CD14-positive monocyte (primary cell): ENCODE data around the gene PDZD7. TPM values are rescaled to one million over a fixed set of nuclear protein-coding genes. Genes with fewer than 3 reads are reported as not detected.

Source experiments
- DNase-seq, 3 donors: peaks; one replicate each; pipeline ENCODE4 v3.0.0-alpha.2; 2011 to 2022
- H2AFZ ChIP-seq: 2 replicates; pipeline ENCODE4 v1.6.0; 2012; ENCODE audit warnings: mild to moderate bottlenecking, low read depth, low read length, inconsistent platforms; ENCODE audit not compliant: insufficient read depth, poor library complexity, severe bottlenecking
- H3K27ac ChIP-seq, 2 donors: 1 replicate in 1 of 2; 2 replicates in 1 of 2; pipeline ENCODE4 v1.5.1; 2012 to 2013; ENCODE audit warnings: low read length in 2 of 2, control low read depth in 1 of 2, inconsistent platforms in 1 of 2, low read depth in 1 of 2, mild to moderate bottlenecking in 1 of 2
- H3K27me3 ChIP-seq, 2 donors: one replicate each; pipeline versions ENCODE4 v1.6.0 to v1.6.1; 2011 to 2013; ENCODE audit warnings: low read length in 2 of 2; ENCODE audit not compliant: control insufficient read depth in 2 of 2, insufficient read depth in 2 of 2
- H3K36me3 ChIP-seq, 2 donors: replicated peaks in 1 of 2; 1 replicate in 1 of 2; 2 replicates in 1 of 2; pipeline versions ENCODE4 v1.5.1 to v1.6.1; 2012 to 2013; ENCODE audit warnings: low read length in 2 of 2, control low read depth in 1 of 2, inconsistent platforms in 1 of 2, mild to moderate bottlenecking in 1 of 2; ENCODE audit not compliant: insufficient read depth in 2 of 2, control insufficient read depth in 1 of 2
- H3K4me1 ChIP-seq, 2 donors: 1 replicate in 1 of 2; 2 replicates in 1 of 2; pipeline versions ENCODE4 v1.5.1 to v1.6.1; 2012 to 2013; ENCODE audit warnings: low read length in 2 of 2, control low read depth in 1 of 2, inconsistent platforms in 1 of 2, mild to moderate bottlenecking in 1 of 2, moderate library complexity in 1 of 2; ENCODE audit not compliant: insufficient read depth in 2 of 2, control insufficient read depth in 1 of 2
- H3K4me2 ChIP-seq: replicated peaks from 2 replicates; pipeline ENCODE3; 2012; ENCODE audit warnings: low read length, moderate library complexity, mild to moderate bottlenecking; ENCODE audit not compliant: poor library complexity, severe bottlenecking; ENCODE audit errors: extremely low read depth
- H3K4me3 ChIP-seq, 3 experiments: fragments of 200-600 bp in 1 of 3; sonication (generic) in 1 of 3; replicated peaks in 1 of 3; 1 replicate in 2 of 3; 2 replicates in 1 of 3; pipeline ENCODE4 v1.5.1; 2011 to 2013; ENCODE audit warnings: low read length in 3 of 3, mild to moderate bottlenecking in 3 of 3, control low read depth in 2 of 3, low read depth in 2 of 3, inconsistent platforms in 1 of 3, moderate library complexity in 1 of 3
- H3K79me2 ChIP-seq: 2 replicates; pipeline ENCODE4 v1.6.0; 2012; ENCODE audit warnings: mild to moderate bottlenecking, control low read depth, inconsistent platforms, low read length, moderate library complexity; ENCODE audit not compliant: insufficient read depth
- H3K9ac ChIP-seq: 2 replicates; pipeline ENCODE4 v1.6.0; 2017; ENCODE audit warnings: low read length, mild to moderate bottlenecking; ENCODE audit not compliant: insufficient read depth, poor library complexity, severe bottlenecking
- H3K9me3 ChIP-seq, 2 donors: replicated peaks in 1 of 2; 1 replicate in 1 of 2; 2 replicates in 1 of 2; pipeline versions ENCODE4 v1.5.1 to v1.6.1; 2012 to 2013; ENCODE audit warnings: low read length in 2 of 2, control low read depth in 1 of 2; ENCODE audit not compliant: control insufficient read depth in 1 of 2, insufficient read depth in 1 of 2
- H4K20me1 ChIP-seq: 2 replicates; pipeline ENCODE4 v1.6.0; 2012; ENCODE audit warnings: mild to moderate bottlenecking, low read length, control low read depth, moderate library complexity; ENCODE audit not compliant: insufficient read depth
- H3K27ac Mint-ChIP-seq, 7 donors: one replicate each; pipeline ENCODE4 v1.8.0; 2020; ENCODE audit warnings: mild to moderate bottlenecking in 7 of 7, mixed read lengths in 7 of 7, moderate library complexity in 6 of 7, inconsistent platforms in 2 of 7
- H3K27me3 Mint-ChIP-seq, 3 donors: one replicate each; pipeline ENCODE4 v1.8.0; 2021 to 2022; ENCODE audit warnings: low read depth in 3 of 3, mild to moderate bottlenecking in 3 of 3, mixed read lengths in 3 of 3, moderate library complexity in 3 of 3, inconsistent platforms in 1 of 3
- H3K36me3 Mint-ChIP-seq, 2 donors: one replicate each; pipeline ENCODE4 v1.8.0; 2020; ENCODE audit warnings: mixed read lengths in 2 of 2, inconsistent platforms in 1 of 2, mild to moderate bottlenecking in 1 of 2
- H3K4me1 Mint-ChIP-seq: one replicate; pipeline ENCODE4 v1.8.0; 2020; ENCODE audit warnings: mild to moderate bottlenecking, mixed read lengths
- H3K4me3 Mint-ChIP-seq, 2 donors: one replicate each; pipeline ENCODE4 v1.8.0; 2020; ENCODE audit warnings: mild to moderate bottlenecking in 2 of 2, mixed read lengths in 2 of 2, moderate library complexity in 1 of 2
- H3K9me3 Mint-ChIP-seq, 7 donors: one replicate each; pipeline ENCODE4 v1.8.0; 2020 to 2022; ENCODE audit warnings: mixed read lengths in 7 of 7, mild to moderate bottlenecking in 6 of 7, moderate library complexity in 6 of 7, inconsistent platforms in 2 of 7
- WGBS: methylation state at CpG from one replicate; pipeline ENCODE4 v1.1.5; 2013; ENCODE audit warnings: missing lambda C conversion rate; ENCODE audit not compliant: insufficient coverage; 5-methylcytosine and 5-hydroxymethylcytosine counted together
- intact Hi-C, 2 donors: fragments of 100-400 bp; cut with micrococcal nuclease; formaldehyde crosslinking; loops; one replicate each; pipeline versions ENCODE4 v1.15.0 to v1.15.1; 2023
- polyA plus RNA-seq, 3 donors: library from polyadenylated mRNA; depleted of rRNA in 1 of 3; unstranded in 2 of 3; stranded (reverse) in 1 of 3; fragments of 300-500 nt in 2 of 3; fragments of >200 nt in 1 of 3; fragmentation: Illumina TruSeq in 2 of 3; gene quantifications; 1 replicate in 2 of 3; 2 replicates in 1 of 3; pipeline ENCODE4 v1.2.3, GENCODE V29; 2012 to 2021
- TF ChIP-seq, protein P1 (sequence below): fragments of 200-600 bp; IDR thresholded peaks from one replicate; pipeline ENCODE4 v1.8.0; 2022; ENCODE audit warnings: antibody characterized with exemption, mild to moderate bottlenecking

Gene PDZD7
- polyA plus RNA-seq, 3 donors: 0.73 TPM; not detected in 2

GRCh38 chr10:101018600-101019439, 12.1 kb downstream of the PDZD7 start:
- peak overlapping the region; percentile 68 for H3K4me2 ChIP-seq
- H3K4me3 Mint-ChIP-seq: peak overlapping the region; percentile 65 to 80
- peaks cover 0 to 3% (median 0%) of the 10 kb centered on the region in 7 donors for H3K9me3 Mint-ChIP-seq
- peaks cover 18 to 26% of the 10 kb centered on the region in 2 donors for H3K4me1 ChIP-seq
- peak overlapping the region; percentile 35 for H3K9ac ChIP-seq
- peak overlapping the region in 6 of 7 donors; percentile 44 to 86 (median 77) for H3K27ac Mint-ChIP-seq
- no peaks in the 10 kb centered on the region for H4K20me1 ChIP-seq
- DNase-seq: peak; percentile 68 to 78 (median 74)
- no peaks in the 10 kb centered on the region for H3K36me3 Mint-ChIP-seq
- no peaks in the 10 kb centered on the region for H3K9me3 ChIP-seq
- peak overlapping the region; percentile 0 to 38 for H3K27ac ChIP-seq
- H3K27me3 Mint-ChIP-seq: peaks cover 18 to 28% (median 24%) of the 10 kb centered on the region in 3 donors
- H3K36me3 ChIP-seq: no peaks in the 10 kb centered on the region
- peaks cover 33% of the 10 kb centered on the region for H3K4me1 Mint-ChIP-seq
- H3K4me3 ChIP-seq: peak overlapping the region in 1 of 3 experiments; percentile 49
- TF ChIP-seq, protein P1, sequence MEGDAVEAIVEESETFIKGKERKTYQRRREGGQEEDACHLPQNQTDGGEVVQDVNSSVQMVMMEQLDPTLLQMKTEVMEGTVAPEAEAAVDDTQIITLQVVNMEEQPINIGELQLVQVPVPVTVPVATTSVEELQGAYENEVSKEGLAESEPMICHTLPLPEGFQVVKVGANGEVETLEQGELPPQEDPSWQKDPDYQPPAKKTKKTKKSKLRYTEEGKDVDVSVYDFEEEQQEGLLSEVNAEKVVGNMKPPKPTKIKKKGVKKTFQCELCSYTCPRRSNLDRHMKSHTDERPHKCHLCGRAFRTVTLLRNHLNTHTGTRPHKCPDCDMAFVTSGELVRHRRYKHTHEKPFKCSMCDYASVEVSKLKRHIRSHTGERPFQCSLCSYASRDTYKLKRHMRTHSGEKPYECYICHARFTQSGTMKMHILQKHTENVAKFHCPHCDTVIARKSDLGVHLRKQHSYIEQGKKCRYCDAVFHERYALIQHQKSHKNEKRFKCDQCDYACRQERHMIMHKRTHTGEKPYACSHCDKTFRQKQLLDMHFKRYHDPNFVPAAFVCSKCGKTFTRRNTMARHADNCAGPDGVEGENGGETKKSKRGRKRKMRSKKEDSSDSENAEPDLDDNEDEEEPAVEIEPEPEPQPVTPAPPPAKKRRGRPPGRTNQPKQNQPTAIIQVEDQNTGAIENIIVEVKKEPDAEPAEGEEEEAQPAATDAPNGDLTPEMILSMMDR: peak; percentile 94
- H3K27me3 ChIP-seq: peaks cover 0 to 5% of the 10 kb centered on the region in 2 donors
- H3K79me2 ChIP-seq: no peaks in the 10 kb centered on the region
- intact Hi-C loops: no loop called here
- H2AFZ ChIP-seq: peak overlapping the region; percentile 56
- 20% methylated on average over 37 of the region's 45 CpGs for WGBS

DNA sequence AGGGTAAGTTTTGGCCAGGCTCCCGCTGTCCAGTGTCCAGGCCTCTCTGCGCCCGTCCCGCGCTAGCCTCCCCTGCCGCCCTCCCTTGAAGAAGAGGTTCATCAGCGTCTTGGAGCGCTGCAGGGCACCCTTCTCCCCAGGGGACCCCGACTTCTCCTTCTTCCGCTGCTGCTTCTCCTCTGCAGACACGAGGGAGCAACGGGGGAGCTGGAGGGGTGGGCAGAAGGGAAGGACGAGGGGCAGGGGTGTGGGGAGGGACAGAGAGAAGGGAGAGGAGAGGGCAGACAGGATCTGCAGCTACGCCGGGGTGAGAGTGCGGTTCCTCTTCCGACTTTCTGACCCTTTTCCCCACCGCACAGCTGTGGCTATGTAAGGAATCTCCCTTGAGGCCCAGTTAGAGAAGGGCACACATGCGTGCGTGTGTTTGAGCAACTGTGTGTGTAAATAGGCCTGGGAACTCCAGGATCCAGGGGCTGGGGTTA, 12.8 kb downstream of the PDZD7 start:
- intact Hi-C loops: no loop called here
- Mint-ChIP-seq H3K4me1 (peaks cover 37% of the 10 kb centered on the region), H3K9me3 (peaks cover 0 to 3% (median 2%) of the 10 kb centered on the region in 7 donors), H3K4me3 (peak overlapping the region; percentile 65 to 80), H3K27ac (peak overlapping the region in 5 of 7 donors; percentile 65 to 86 (median 79)), H3K36me3 (no peaks in the 10 kb centered on the region), H3K27me3 (peaks cover 21 to 30% (median 24%) of the 10 kb centered on the region in 3 donors)
- peak overlapping the region in 1 of 2 donors; percentile 38 for H3K27ac ChIP-seq
- WGBS: 16% methylated on average over 11 of the region's 20 CpGs
- peak overlapping the region in 1 of 3 experiments; percentile 49 for H3K4me3 ChIP-seq
- peak overlapping the region; percentile 35 for H3K9ac ChIP-seq
- no peaks in the 10 kb centered on the region for H3K9me3 ChIP-seq
- DNase-seq: peak; percentile 58 to 93 (median 65)
- peak overlapping the region; percentile 68 for H3K4me2 ChIP-seq
- peaks cover 0 to 5% of the 10 kb centered on the region in 2 donors for H3K27me3 ChIP-seq
- TF ChIP-seq, protein P1: no peak
- no peaks in the 10 kb centered on the region for H3K79me2 ChIP-seq
- peaks cover 20 to 28% of the 10 kb centered on the region in 2 donors for H3K4me1 ChIP-seq
- H3K36me3 ChIP-seq: no peaks in the 10 kb centered on the region
- no peaks in the 10 kb centered on the region for H4K20me1 ChIP-seq
- peak overlapping the region; percentile 56 for H2AFZ ChIP-seq
